ENCODE data around the gene GPC5.
"Not testable (repeated sequence)": the region's sequence is repeated elsewhere in the genome, so short reads cannot be mapped to it uniquely, and the experiment has no call there.

Gene GPC5

GRCh38 chr13:92514420-92515125, 1116.2 kb downstream of the GPC5 start:
- Histone ChIP-seq H3K27ac (no peak overlapping the region), H3K4me3 (no peak overlapping the region)

GRCh38 chr13:92516878-92517277, 1118.5 kb downstream of the GPC5 start:
- not testable (repeated sequence) for H3K27ac ChIP-seq, H3K4me3 ChIP-seq

GRCh38 chr13:92518622-92519021, 1120.2 kb downstream of the GPC5 start:
- H3K27ac ChIP-seq, H3K4me3 ChIP-seq: not testable (repeated sequence)

- Histone ChIP-seq H3K27ac (no peak overlapping the region), H3K4me3 (no peak overlapping the region)
Observed at GRCh38 chr13:92530364-92530763, 1131.9 kb downstream of the GPC5 start.

GRCh38 chr13:92535222-92536006, 1137.0 kb downstream of the GPC5 start:
- no peak overlapping the region for H3K4me3 ChIP-seq
- H3K27ac ChIP-seq, result no peak overlapping the region

- H3K27ac ChIP-seq, result no peak overlapping the region
- H3K4me3 ChIP-seq, result no peak overlapping the region
Observed at GRCh38 chr13:92537471-92537870, 1139.0 kb downstream of the GPC5 start.

- no peak overlapping the region for H3K27ac ChIP-seq
- H3K4me3 ChIP-seq, result no peak overlapping the region
Observed at GRCh38 chr13:92538164-92538563, 1139.7 kb downstream of the GPC5 start.

GRCh38 chr13:92539148-92539547, 1140.7 kb downstream of the GPC5 start:
- not testable (repeated sequence) for H3K4me3 ChIP-seq, H3K27ac ChIP-seq

- Histone ChIP-seq H3K27ac (no peak overlapping the region), H3K4me3 (no peak overlapping the region)
Observed at GRCh38 chr13:92547266-92547665, 1148.8 kb downstream of the GPC5 start.

GRCh38 chr13:92549276-92549675, 1150.9 kb downstream of the GPC5 start:
- Histone ChIP-seq H3K4me3 (no peak overlapping the region), H3K27ac (no peak overlapping the region)

GRCh38 chr13:92553470-92554114, 1155.2 kb downstream of the GPC5 start:
- no peak overlapping the region for H3K27ac ChIP-seq
- no peak overlapping the region for H3K4me3 ChIP-seq

- H3K4me3 ChIP-seq, result no peak overlapping the region
- H3K27ac ChIP-seq, result no peak overlapping the region
Observed at GRCh38 chr13:92560883-92561282, 1162.5 kb downstream of the GPC5 start.

GRCh38 chr13:92564942-92565341, 1166.5 kb downstream of the GPC5 start:
- Histone ChIP-seq H3K27ac (no peak overlapping the region), H3K4me3 (no peak overlapping the region)

GRCh38 chr13:92566767-92567166, 1168.3 kb downstream of the GPC5 start:
- Histone ChIP-seq H3K27ac (no peak overlapping the region), H3K4me3 (no peak overlapping the region)

- H3K27ac ChIP-seq, result no peak overlapping the region
- no peak overlapping the region for H3K4me3 ChIP-seq
Observed at GRCh38 chr13:92572190-92572589, 1173.8 kb downstream of the GPC5 start.

GRCh38 chr13:92573467-92574057, 1175.1 kb downstream of the GPC5 start:
- Histone ChIP-seq H3K27ac (no peak overlapping the region), H3K4me3 (no peak overlapping the region)

GRCh38 chr13:92574499-92574898, 1176.1 kb downstream of the GPC5 start:
- Histone ChIP-seq H3K4me3 (no peak overlapping the region), H3K27ac (no peak overlapping the region)

- H3K4me3 ChIP-seq, result no peak overlapping the region
- H3K27ac ChIP-seq, result no peak overlapping the region
Observed at GRCh38 chr13:92575777-92576176, 1177.4 kb downstream of the GPC5 start.

- no peak overlapping the region for H3K27ac ChIP-seq
- H3K4me3 ChIP-seq, result no peak overlapping the region
Observed at GRCh38 chr13:92578358-92578757, 1179.9 kb downstream of the GPC5 start.

GRCh38 chr13:92589955-92590354, 1191.5 kb downstream of the GPC5 start:
- Histone ChIP-seq H3K27ac (no peak overlapping the region), H3K4me3 (no peak overlapping the region)

GRCh38 chr13:92590503-92590908, 1192.1 kb downstream of the GPC5 start:
- H3K4me3 ChIP-seq, result no peak overlapping the region
- no peak overlapping the region for H3K27ac ChIP-seq
